Measurements from ENCODE around the gene SEC61A2. TPM values are rescaled to one million over a fixed set of nuclear protein-coding genes. Genes with fewer than 3 reads are reported as not detected.

Gene SEC61A2
- polyA plus RNA-seq, 1 of the 3 experiments (the other 2 are of a cell fraction): 11.9 TPM

- H3K9me2 ChIP-seq: no peaks in the 10 kb centered on the region
- H3K27ac ChIP-seq (ENCODE audit: low read depth in 2 of 2, low read length in 1 of 2): no peak overlapping the region
- WGBS (ENCODE audit: low lambda C conversion rate): 91% methylated on average over 6 of the region's 6 CpGs
- ChIA-PET POLR2A (no interaction called here), CTCF (no interaction called here)
- H3K4me3 ChIP-seq (ENCODE audit: low read depth in 2 of 2, low read length in 1 of 2): no peak overlapping the region
- peaks cover 24 to 31% of the 10 kb centered on the region in 2 experiments for H3K36me3 ChIP-seq (replicated peaks in 1 of 2; ENCODE audit: control insufficient read depth in 1 of 2, insufficient read depth in 2 of 2, low read length in 1 of 2)
- no peaks in the 10 kb centered on the region for H4K20me1 ChIP-seq (ENCODE audit: insufficient read depth)
- TF ChIP-seq SIN3A (IDR thresholded peaks at IDR 0.05; ENCODE audit: borderline replicate concordance, low read depth, low read length) (no peak), CHD2 (IDR thresholded peaks at IDR 0.05; ENCODE audit: low read length, partially characterized antibody) (no peak), MXI1 (IDR thresholded peaks at IDR 0.05; ENCODE audit: low read depth, low read length) (no peak), TEAD4 (IDR thresholded peaks at IDR 0.05; ENCODE audit: borderline replicate concordance, insufficient read depth) (no peak), TAF1 (IDR thresholded peaks at IDR 0.05; ENCODE audit: borderline replicate concordance, low read depth, low read length) (no peak), REST (IDR thresholded peaks at IDR 0.05; ENCODE audit: low read depth, low read length) (no peak), RFX5 (IDR thresholded peaks at IDR 0.05; ENCODE audit: low read length) (no peak), USF2 (IDR thresholded peaks at IDR 0.05; ENCODE audit: borderline replicate concordance, low read depth, low read length) (no peak), MAX (IDR thresholded peaks at IDR 0.05; ENCODE audit: low read depth) (no peak), RCOR1 (IDR thresholded peaks at IDR 0.05; ENCODE audit: low read length) (no peak), SMC3 (IDR thresholded peaks at IDR 0.05; ENCODE audit: low read depth, low read length) (no peak), MEF2A (IDR thresholded peaks at IDR 0.05; ENCODE audit: borderline replicate concordance, low read depth) (no peak), CTCF (IDR thresholded peaks at IDR 0.05) (no peak), USF1 (IDR thresholded peaks at IDR 0.05; ENCODE audit: borderline replicate concordance, low read depth) (no peak), YY1 (IDR thresholded peaks at IDR 0.05; ENCODE audit: low read depth) (no peak), NRF1 (IDR thresholded peaks at IDR 0.05; ENCODE audit: low read depth, low read length) (no peak)
- no peak overlapping the region for H3K4me2 ChIP-seq
- H2AFZ ChIP-seq (ENCODE audit: low read depth): no peak overlapping the region
- H3K27me3 ChIP-seq (ENCODE audit: insufficient read depth): no peaks in the 10 kb centered on the region
- H3K4me1 ChIP-seq (ENCODE audit: control insufficient read depth in 1 of 2, insufficient read depth in 2 of 2, low read depth in 1 of 2, low read length in 1 of 2): no peaks in the 10 kb centered on the region; a peak in 1 of 4 replicates
- H3F3A ChIP-seq (replicated peaks; ENCODE audit: insufficient read depth): no peaks in the 10 kb centered on the region
- no peak overlapping the region for H3K9ac ChIP-seq
- no peak for DNase-seq
- peaks cover 77% of the 10 kb centered on the region for H3K79me2 ChIP-seq (ENCODE audit: insufficient read depth)
- H3K9me3 ChIP-seq: no peaks in the 10 kb centered on the region
Measured at GRCh38 chr10:12188656-12189055, 59.2 kb downstream of the SEC61A2 start.
